IPS-18c (cell line): ENCODE data around the gene MYPN.

Experiments used
- H3K4me3 ChIP-seq: 2 replicates; pipeline ENCODE4 v1.7.0; 2013; ENCODE audit warnings: low read depth, mild to moderate bottlenecking, low read length, moderate library complexity; ENCODE audit not compliant: insufficient read depth
- H3K9me3 ChIP-seq: one replicate; pipeline ENCODE4 v1.6.1; 2013; ENCODE audit warnings: mild to moderate bottlenecking, low read length, moderate library complexity; ENCODE audit not compliant: control insufficient read depth, insufficient read depth

The MYPN gene

DNA sequence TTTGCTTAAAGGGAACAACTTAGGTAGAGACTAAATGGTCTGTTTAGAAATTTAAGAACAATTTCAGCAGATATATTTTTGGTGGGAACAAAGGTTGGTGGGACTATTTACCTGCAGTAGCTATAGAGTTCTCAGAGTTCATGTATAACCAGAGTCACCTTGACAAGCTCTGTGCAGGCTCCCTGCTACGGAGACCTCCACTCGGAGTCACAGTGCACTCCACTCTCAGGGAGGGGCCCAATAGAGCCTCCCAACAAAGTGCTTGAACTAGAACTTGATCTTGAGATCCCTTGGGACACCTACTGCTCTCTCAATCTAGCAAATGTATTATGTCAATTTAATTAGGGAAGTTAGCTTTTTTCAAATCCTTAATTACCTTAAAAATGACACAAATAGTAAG is 2.3 kb downstream of the MYPN start:
- Histone ChIP-seq H3K9me3 (no peaks in the 10 kb centered on the region), H3K4me3 (no peak overlapping the region)

DNA sequence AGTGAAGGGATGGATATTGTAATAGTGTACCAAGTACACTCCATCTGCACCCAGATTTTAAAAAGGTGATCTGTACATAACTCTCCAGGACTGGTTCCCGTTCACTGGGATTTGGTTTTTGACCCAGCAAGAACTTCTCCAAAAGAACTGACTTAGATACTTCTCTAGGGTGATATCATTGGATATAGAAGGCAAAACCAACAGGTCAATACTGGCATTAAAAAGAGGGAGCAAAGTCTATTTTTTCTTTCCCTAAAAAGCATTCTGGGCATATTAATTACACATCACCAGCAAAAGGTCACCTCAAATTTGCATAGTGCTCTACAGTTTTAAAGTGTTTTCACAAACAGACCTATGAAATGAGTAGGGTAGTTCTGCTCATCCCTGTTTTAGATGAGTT is 3.5 kb downstream of the MYPN start:
- no peak overlapping the region for H3K4me3 ChIP-seq
- no peaks in the 10 kb centered on the region for H3K9me3 ChIP-seq

DNA sequence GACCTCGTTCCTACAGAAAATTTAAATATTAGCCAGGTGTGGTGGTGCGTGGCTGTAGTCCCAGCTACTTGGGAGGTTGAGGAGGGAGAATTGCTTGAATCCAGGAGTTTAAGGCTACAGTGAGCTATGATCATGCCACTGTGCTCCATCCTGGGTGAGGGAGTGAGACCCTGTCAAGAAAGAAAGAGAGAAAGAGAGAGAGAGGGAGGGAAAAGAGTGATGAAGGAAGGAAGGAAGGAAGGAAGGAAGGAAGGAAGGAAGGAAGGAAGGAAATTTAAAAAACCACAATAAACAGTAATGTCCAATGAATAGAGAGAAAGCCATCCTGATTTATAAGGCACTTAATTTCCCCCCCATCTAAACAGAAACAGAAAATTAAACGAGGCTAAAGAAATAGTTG is 9.4 kb downstream of the MYPN start:
- Histone ChIP-seq H3K9me3 (no peaks in the 10 kb centered on the region), H3K4me3 (no peak overlapping the region)

DNA sequence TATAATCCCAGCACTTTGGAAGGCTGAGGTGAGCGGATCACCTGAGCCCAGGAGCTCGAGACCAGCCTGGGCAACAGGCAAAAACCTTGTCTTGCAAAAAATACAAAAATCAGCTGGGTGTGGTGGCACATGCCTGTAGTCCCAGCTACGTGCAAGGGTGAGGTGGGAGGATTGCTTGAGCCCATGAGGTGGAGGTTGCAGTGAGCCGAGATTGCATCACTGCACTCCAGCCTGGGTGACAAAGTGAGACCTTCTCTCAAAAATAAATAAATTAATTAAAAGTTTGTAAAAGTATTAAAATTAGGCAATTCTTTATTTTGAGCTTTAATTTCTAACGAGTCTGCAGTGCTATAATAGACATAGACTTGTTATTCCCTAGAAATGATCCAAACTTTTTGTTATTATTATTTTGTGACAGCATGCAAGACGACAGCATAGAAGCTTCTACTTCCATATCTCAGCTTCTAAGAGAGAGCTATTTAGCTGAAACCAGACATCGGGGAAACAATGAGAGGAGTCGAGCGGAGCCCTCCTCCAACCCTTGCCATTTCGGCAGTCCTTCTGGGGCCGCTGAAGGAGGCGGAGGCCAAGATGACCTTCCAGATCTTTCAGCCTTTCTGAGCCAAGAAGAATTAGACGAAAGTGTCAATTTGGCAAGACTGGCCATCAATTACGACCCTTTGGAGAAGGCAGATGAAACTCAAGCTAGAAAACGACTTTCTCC is 11.9 kb downstream of the MYPN start:
- Histone ChIP-seq H3K4me3 (no peak overlapping the region), H3K9me3 (no peaks in the 10 kb centered on the region)

DNA sequence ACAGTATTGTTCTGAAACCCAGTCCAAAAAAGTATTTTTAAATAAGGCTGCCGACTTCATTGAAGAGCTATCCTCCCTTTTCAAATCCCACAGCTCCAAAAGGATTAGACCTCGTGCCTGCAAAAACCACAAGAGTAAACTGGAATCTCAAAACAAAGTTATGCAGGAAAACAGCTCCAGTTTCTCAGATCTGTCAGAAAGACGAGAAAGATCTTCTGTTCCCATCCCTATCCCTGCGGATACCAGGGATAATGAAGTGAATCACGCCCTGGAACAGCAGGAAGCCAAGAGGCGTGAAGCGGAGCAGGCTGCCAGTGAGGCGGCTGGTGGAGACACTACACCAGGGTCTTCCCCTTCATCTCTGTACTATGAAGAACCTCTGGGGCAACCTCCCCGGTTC is 12.6 kb downstream of the MYPN start:
- Histone ChIP-seq H3K4me3 (no peak overlapping the region), H3K9me3 (no peaks in the 10 kb centered on the region)

DNA sequence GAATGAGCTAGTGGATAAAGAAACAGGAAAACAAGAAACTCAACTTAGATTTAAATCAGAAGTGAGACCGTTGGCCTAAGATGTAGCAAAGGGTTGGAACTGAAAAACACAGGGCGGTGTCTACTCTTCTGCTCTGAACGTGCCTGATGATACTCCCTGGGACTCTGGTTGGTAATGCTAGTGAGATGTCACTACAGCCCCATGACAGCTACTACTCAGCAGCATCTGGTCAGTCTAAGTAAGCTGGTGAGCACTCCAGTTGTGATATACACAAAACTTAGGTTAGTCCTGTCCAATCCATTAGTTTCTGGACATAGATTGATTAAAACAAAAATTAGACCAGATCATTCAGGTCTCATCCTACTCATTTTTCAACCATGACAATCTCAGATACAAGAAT is 15.4 kb downstream of the MYPN start:
- no peaks in the 10 kb centered on the region for H3K9me3 ChIP-seq
- no peak overlapping the region for H3K4me3 ChIP-seq

DNA sequence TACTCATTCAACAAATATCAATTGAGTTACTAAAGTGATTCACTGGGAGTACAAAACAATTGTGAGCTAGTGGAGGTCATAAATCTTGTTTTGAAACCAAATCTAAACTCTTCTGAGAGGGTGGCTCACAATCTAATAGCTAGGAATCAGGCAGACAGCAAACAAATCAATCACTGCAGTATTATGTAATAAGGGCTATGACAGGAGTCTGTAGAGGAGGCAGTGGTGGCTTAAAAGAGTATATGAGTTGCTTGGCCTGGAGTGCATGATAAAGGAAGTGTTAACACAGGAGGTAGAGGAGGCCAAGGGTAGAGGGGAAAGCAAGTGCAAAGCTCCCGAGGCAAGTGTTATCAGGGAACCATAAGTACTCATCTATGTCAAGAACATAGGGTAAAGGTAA is 16.5 kb downstream of the MYPN start:
- Histone ChIP-seq H3K4me3 (no peak overlapping the region), H3K9me3 (no peaks in the 10 kb centered on the region)

DNA sequence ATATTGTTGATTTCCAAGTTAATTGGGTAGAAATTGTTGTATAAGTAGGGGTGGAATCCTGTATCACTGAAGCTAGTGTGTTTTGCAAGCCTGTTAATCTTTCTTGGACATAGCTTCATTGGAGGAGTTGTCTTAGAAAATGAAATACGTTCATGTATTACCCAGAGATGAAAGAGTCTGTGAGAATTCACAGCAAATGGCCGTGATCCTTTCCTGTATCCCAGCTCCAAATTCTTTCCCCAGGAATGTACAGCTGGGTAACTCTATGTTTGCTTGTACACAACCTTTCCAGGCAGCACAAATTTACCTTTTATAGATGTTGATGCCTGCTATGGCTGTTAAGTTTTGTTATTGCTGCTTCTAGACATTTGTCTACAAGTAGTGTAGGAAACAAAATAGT is 18.7 kb downstream of the MYPN start:
- Histone ChIP-seq H3K9me3 (no peaks in the 10 kb centered on the region), H3K4me3 (no peak overlapping the region)

DNA sequence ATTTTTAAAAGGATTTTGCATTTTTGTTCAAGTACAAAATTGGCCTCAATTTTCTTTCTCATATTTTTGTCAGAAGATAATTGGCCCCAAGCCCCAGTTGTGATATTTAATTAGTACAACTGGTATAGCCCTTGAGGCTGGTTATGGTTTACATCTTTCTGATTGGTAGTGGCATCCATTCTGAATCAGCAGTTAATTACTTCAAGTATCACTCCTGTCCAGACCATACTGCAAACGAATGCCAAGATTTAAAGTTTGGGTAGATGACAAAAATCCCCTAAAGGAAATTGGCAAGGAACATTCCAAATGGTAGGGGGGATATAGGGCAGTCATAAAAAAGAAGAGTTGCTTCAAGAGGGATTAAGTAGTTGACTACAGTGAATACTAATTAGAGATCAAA is 23.1 kb downstream of the MYPN start:
- no peaks in the 10 kb centered on the region for H3K9me3 ChIP-seq
- no peak overlapping the region for H3K4me3 ChIP-seq

DNA sequence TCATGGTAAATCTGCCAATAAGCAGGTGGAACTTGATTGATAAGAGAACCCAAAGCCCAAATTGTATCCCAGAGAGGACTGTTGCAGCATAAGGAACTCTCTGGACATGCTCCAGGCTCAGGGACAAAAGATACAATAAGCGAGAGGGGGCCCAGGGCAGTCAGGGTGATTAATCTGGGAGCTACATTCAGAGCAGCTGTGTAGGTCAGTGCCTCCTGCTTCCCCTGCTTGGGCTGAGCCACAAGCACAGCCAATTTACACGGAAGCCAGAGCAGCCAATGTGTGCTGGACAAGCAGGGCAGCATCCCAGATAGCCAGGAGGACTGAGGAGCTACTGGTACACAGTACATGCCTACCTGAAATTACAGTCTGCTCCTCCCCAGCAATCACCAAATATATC is 24.2 kb downstream of the MYPN start:
- H3K4me3 ChIP-seq, result no peak overlapping the region

DNA sequence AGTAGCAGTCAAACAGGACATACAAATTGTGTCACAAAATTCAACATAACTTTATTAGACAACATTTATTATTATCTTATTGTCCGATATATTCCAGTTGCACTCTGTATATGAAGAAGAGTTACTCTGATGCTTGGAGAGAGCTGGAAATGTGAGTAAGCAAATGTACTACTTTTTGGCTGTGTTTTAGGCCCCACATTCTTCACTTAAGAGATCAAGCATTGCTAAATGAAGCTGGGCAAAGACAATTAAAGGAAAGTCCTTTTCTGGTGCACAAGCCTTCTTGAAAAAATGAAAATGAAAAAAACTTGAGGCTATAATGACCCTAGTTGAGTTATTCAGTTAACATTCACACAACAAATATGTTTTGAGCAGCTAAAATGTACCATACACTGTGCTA is 26.1 kb downstream of the MYPN start:
- no peak overlapping the region for H3K4me3 ChIP-seq
- no peaks in the 10 kb centered on the region for H3K9me3 ChIP-seq

More for the DNA sequence above, 24.2 kb downstream of the MYPN start:
- H3K9me3 ChIP-seq, result no peaks in the 10 kb centered on the region

DNA sequence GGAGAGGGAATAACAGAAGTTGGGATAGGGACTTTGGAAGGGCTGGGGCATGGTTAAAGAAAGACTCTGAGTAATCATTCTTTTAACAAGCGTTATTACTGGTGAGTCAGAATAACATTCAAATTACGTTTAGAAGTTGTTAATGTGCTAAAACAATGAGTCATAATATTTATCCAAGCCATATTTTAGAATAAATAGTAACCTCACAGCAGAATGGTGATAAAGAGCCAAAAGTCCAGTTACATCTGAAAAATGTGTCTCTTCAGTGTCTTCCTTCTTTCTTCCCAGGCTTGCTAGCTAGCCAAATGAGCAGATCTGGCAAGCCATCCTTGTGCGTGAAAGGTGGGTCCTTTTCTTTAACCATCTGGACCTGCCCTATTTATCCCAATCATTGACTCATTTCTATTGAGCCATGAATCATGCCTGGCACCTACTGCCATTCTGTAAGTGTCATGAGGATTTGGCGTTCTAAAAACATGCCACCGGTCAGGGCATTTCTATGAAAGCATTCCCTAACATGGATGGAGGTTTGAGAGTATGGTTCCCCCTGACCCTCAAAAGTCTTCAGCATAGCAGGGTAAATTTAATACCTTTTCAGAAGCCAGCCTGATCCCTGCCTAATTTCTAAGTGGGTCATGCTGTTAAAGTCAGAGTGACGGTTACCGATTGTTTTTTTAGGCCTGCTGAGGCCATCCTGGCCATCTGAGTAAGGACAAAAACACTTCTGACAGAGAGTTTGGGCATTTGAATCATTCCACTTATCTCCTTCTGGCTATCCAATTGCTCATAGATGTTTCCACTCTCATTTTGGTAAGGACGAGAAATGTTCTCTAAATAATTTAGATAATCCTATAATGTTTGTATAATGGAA is 26.9 kb downstream of the MYPN start:
- no peaks in the 10 kb centered on the region for H3K9me3 ChIP-seq
- no peak overlapping the region for H3K4me3 ChIP-seq

DNA sequence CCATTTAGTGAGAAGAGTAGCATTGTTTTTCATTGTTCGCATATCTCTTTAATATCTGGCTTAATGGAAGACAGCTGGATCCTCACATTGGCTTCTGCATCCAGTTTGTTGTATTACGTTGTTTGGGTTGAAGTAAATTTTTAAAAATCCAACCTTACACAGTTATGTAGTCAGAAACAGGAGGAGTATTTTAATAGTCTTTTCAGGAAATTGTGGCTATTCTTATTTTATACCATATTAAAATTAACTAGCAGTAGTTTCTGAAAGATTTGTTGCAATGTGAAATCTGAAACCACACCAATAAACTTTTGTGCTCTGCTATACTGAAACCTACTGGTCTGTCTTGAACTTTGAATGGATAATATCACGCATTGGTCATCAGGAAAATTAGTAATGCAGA is 27.9 kb downstream of the MYPN start:
- no peak overlapping the region for H3K4me3 ChIP-seq

DNA sequence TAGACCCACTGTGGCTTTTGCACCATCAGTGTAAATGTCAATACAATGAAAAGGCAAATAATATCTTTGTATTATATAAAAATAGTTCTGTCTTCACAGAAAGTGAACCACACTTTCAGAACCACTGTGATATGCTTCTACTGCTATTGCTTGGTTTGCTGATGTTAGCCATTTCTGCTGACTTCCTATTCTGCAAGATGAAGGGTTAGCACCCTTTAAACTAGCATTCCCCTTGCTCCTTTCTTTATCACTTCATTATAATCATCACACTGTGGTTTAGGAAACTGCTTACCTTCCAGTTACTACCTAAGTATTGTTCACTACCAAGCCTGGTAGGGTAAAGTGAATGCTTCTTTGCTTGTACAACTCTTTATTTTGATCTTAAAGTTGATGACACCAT is 29.2 kb downstream of the MYPN start:
- Histone ChIP-seq H3K9me3 (no peaks in the 10 kb centered on the region), H3K4me3 (no peak overlapping the region)

More for the DNA sequence above, 27.9 kb downstream of the MYPN start:
- H3K9me3 ChIP-seq, result no peaks in the 10 kb centered on the region

DNA sequence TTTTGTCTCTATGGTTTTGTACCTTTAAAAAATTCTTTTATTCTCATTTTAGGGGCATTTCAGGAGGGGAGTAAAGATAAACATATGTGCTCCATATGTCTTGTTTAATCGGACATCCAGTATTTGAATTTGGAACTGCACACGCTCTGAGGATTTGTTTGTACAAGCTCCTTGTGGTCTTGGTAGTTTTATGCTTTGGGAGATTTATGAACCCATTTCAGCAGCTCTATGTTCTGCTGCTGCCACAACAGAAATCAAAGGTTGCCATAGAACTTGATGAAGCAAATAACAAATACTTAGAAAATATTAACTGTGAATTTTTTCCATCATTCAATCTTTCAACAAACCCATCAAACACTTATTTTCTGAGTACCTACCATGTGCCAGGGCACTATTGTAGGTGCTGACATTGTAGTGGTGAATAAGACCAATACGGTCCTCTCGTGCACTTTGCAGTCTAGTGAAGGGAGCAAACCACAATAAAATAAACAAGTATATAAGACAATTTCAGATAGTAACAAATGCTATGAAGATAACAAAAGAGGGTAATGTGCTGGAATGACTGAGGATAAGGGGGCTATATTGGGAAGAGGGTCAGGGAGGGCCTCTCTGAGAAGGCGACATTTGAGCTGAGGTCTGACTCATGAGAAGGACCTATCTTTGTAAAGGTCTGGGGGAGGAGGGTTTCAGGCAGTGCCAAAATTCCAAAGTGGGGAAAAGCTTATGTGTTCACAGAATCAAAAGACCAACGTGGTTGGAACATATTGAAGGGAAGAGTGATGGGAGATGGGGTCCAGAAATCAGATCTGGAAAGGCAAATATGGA is 30.4 kb downstream of the MYPN start:
- no peak overlapping the region for H3K4me3 ChIP-seq
- H3K9me3 ChIP-seq, result no peaks in the 10 kb centered on the region

DNA sequence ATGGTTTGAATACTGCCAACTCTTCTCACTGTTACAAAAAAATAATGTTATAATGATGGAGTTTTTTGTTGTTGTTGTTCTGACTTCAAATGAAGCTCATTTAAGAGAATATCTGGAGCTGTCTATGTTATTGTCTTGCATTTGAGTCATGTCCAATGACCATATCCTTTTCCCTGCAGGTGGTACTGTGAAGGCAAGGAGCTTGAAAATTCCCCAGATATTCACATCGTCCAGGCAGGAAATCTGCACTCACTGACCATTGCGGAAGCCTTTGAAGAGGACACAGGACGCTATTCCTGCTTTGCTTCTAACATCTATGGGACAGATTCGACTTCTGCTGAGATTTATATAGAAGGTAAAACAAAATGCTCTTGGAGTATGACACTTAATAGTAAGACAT is 33.5 kb downstream of the MYPN start:
- no peak overlapping the region for H3K4me3 ChIP-seq

DNA sequence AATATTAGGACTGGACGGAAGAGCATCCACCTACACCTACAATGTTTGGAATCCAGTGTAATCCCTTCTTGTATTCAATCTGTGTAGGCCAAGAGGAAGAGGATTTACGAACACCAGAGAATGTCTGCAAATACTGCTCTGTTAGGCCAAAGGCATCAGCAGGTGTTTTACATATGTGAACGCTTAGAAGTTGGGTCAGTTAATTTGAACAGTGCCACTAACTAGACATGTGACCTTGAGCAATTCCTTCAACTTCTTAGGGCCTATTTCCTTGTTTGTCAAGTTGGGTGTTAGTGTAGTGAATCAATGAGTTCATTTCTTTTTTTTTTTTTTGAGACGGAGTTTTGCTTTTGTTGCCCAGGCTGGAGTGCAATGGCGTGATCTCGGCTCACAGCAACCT is 35.4 kb downstream of the MYPN start:
- no peak overlapping the region for H3K4me3 ChIP-seq
- no peaks in the 10 kb centered on the region for H3K9me3 ChIP-seq

More for the DNA sequence above, 33.5 kb downstream of the MYPN start:
- H3K9me3 ChIP-seq, result no peaks in the 10 kb centered on the region

DNA sequence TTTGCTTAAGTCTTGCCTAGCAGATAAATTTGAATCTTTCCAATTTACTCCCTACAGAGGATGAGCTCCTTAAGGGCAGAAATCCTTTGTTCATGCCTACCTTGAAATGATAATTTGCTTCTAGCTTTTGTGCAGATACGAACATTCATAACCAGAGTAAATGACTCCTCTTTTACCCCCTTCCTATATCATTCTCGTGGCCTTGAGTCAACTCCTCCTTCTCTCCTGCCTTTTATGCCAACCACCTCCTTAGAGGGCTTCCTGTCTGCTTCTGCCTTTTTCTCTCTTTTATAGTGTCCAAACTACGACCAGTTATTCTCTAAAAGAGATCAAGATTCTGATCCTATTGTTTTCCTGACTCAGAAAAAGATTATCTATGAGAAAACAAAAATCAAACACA is 36.4 kb downstream of the MYPN start:
- Histone ChIP-seq H3K4me3 (no peak overlapping the region), H3K9me3 (no peaks in the 10 kb centered on the region)
